HepG2 (cell line): ENCODE measurements around the gene PCAT7. TPM values are rescaled to one million over a fixed set of nuclear protein-coding genes. Genes with fewer than 3 reads are reported as not detected.

Experiments used
- EHMT2 ChIP-seq: fragments of 200-600 bp; sonication (generic); IDR thresholded peaks from 2 replicates; pipeline ENCODE4 v1.7.0; 2017; ENCODE audit warnings: antibody characterized with exemption, low read depth, low read length, borderline replicate concordance
- ETV5 ChIP-seq: IDR thresholded peaks from 2 replicates; pipeline ENCODE4 v1.6.1; 2018; ENCODE audit warnings: missing biosample characterization, missing genetic modification reagents, inconsistent platforms, borderline replicate concordance
- FOXA1 ChIP-seq, 2 experiments: fragments of 450-650 bp in 1 of 2; sonication (generic) in 1 of 2; formaldehyde crosslinking in 1 of 2; IDR thresholded peaks; 2 replicates each; pipeline versions ENCODE4 v1.4.0 to v1.6.1; 2016 to 2020; ENCODE audit warnings: missing genetic modification reagents in 1 of 2
- FOXO1 ChIP-seq: sonication (generic); formaldehyde crosslinking; IDR thresholded peaks from 2 replicates; pipeline ENCODE4 v1.4.0; 2020; ENCODE audit warnings: missing genetic modification reagents
- FUBP1 ChIP-seq: sonication (generic); formaldehyde crosslinking; IDR thresholded peaks from 2 replicates; pipeline ENCODE4 v1.5.1; 2020; ENCODE audit warnings: missing genetic modification reagents, mild to moderate bottlenecking, borderline replicate concordance
- HDAC6 ChIP-seq: fragments of 200-600 bp; sonication (generic); IDR thresholded peaks from 2 replicates; pipeline ENCODE4 v1.7.0; 2017; ENCODE audit warnings: mild to moderate bottlenecking, antibody characterized with exemption, low read length, low read depth
- KIAA2018 ChIP-seq: sonication (generic); formaldehyde crosslinking; IDR thresholded peaks from 2 replicates; pipeline ENCODE4 v1.5.0; 2020; ENCODE audit warnings: mild to moderate bottlenecking, missing genetic modification reagents, borderline replicate concordance
- MATR3 ChIP-seq: sonication (generic); formaldehyde crosslinking; IDR thresholded peaks from 2 replicates; pipeline ENCODE4 v1.4.0; 2020; ENCODE audit warnings: missing genetic modification reagents
- PRDM4 ChIP-seq: sonication (generic); formaldehyde crosslinking; IDR thresholded peaks from 2 replicates; pipeline ENCODE4 v1.9.0; 2021; ENCODE audit warnings: missing genetic modification reagents, borderline replicate concordance
- PRMT3 ChIP-seq: sonication (generic); formaldehyde crosslinking; IDR thresholded peaks from 2 replicates; pipeline ENCODE4 v1.8.1; 2022; ENCODE audit warnings: low read depth, mild to moderate bottlenecking, moderate library complexity, missing genetic modification reagents, borderline replicate concordance
- TBX2 ChIP-seq: sonication (generic); formaldehyde crosslinking; IDR thresholded peaks from 2 replicates; pipeline ENCODE4 v1.5.0; 2020; ENCODE audit warnings: missing genetic modification reagents, mild to moderate bottlenecking, borderline replicate concordance
- TOE1 ChIP-seq: sonication (generic); formaldehyde crosslinking; IDR thresholded peaks from 2 replicates; pipeline ENCODE4 v1.4.0; 2020; ENCODE audit warnings: mild to moderate bottlenecking, missing genetic modification reagents
- ZBTB42 ChIP-seq: sonication (generic); formaldehyde crosslinking; IDR thresholded peaks from 2 replicates; pipeline ENCODE4 v1.5.0; 2020; ENCODE audit warnings: mild to moderate bottlenecking, missing genetic modification reagents
- ZFY ChIP-seq: sonication (generic); formaldehyde crosslinking; IDR thresholded peaks from 2 replicates; pipeline ENCODE4 v1.4.0; 2020; ENCODE audit warnings: missing genetic modification reagents
- ZNF501 ChIP-seq: sonication (generic); formaldehyde crosslinking; IDR thresholded peaks from 2 replicates; pipeline ENCODE4 v1.5.1; 2020; ENCODE audit warnings: mild to moderate bottlenecking, moderate library complexity, missing genetic modification reagents
- polyA plus RNA-seq, 8 experiments: library from polyadenylated mRNA; depleted of rRNA in 3 of 8; stranded (reverse) in 7 of 8; unstranded in 1 of 8; fragments of >200 nt; fragmentation: Illumina TruSeq in 4 of 8; extraction: Trizol in 4 of 8; gene quantifications; 2 replicates each; pipeline versions ENCODE4 v1.2.1 to v1.2.3, GENCODE V29; 2011 to 2016; ENCODE audit warnings: low read depth in 4 of 8, missing spikeins in 1 of 8, mixed read lengths in 1 of 8; ENCODE audit not compliant: insufficient read depth in 1 of 8
- total RNA-seq, 5 experiments: library from RNA; depleted of rRNA; stranded (reverse); fragments of >200 nt; fragmentation: Illumina TruSeq; extraction: Trizol; gene quantifications; 2 replicates each; pipeline ENCODE4 v1.2.3, GENCODE V29; 2016; ENCODE audit warnings: low read depth in 1 of 5

The PCAT7 gene
- total and polyA plus RNA-seq, 2 of the 13 experiments (the other 11 are each of a cell fraction or from before 2014, with no cell fraction given) = 2.3 to 3.9 TPM

DNA sequence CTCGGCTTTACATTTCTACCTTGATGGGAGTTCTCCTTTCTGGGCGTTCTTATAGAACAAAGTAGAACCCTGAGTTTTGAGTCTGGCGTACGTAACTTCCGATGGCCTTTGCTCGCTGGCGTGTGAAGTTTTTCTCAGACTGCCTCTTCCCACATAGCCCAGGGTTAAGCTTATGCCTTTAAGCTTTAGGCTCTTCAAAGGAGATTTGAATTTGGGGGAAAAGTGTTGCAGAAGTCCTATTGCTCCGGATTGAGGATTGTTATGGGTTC is 52.5 kb downstream of the PCAT7 start (continued):
- TF ChIP-seq PRDM4 (CRISPR knock-in tag) = no peak
- TF ChIP-seq MATR3 (CRISPR knock-in tag) = no peak
- no peak for TF ChIP-seq KIAA2018
- TF ChIP-seq EHMT2 = no peak
- no peak for TF ChIP-seq ZBTB42 (CRISPR knock-in tag)
- no peak for TF ChIP-seq ZNF501 (CRISPR knock-in tag)
- 0 out of 2 replicates have a peak, but pooled peaks have one; percentile 9 for TF ChIP-seq ZFY (CRISPR knock-in tag)
- no peak for TF ChIP-seq FOXA1 (IDR thresholded peaks at IDR 0.05)
- no peak for TF ChIP-seq FOXA1 (CRISPR knock-in tag; IDR thresholded peaks at IDR 0.05)
- no peak for TF ChIP-seq FOXO1 (CRISPR knock-in tag)
- TF ChIP-seq FUBP1 (CRISPR knock-in tag) = no peak
- 0 out of 2 replicates have a peak, but pooled peaks have one; percentile 12 for TF ChIP-seq TBX2
- no peak for TF ChIP-seq HDAC6
- no peak for TF ChIP-seq PRMT3
- TF ChIP-seq TOE1 (CRISPR knock-in tag) = no peak
- TF ChIP-seq ETV5 (CRISPR knock-in tag) = peak; percentile 24; the same call in 1 of the 2 replicates
